GM21576 (cell line): ENCODE data around the gene DNAAF8.

ENCODE experiments used
- ATAC-seq: cut with Tn5 transposase; IDR thresholded peaks from one replicate; pipeline ENCODE4 v1.9.1; 2021; ENCODE audit warnings: mild to moderate bottlenecking, moderate library complexity; ENCODE audit not compliant: unreplicated experiment

Gene DNAAF8

GRCh38 chr16:4748682-4749411 lies 14.5 kb downstream of the DNAAF8 start:
- no peak for ATAC-seq

- ATAC-seq = no peak
Observed at GRCh38 chr16:4749700-4750257, 15.4 kb downstream of the DNAAF8 start.

GRCh38 chr16:4750896-4751295 lies 16.6 kb downstream of the DNAAF8 start:
- no peak for ATAC-seq

DNA sequence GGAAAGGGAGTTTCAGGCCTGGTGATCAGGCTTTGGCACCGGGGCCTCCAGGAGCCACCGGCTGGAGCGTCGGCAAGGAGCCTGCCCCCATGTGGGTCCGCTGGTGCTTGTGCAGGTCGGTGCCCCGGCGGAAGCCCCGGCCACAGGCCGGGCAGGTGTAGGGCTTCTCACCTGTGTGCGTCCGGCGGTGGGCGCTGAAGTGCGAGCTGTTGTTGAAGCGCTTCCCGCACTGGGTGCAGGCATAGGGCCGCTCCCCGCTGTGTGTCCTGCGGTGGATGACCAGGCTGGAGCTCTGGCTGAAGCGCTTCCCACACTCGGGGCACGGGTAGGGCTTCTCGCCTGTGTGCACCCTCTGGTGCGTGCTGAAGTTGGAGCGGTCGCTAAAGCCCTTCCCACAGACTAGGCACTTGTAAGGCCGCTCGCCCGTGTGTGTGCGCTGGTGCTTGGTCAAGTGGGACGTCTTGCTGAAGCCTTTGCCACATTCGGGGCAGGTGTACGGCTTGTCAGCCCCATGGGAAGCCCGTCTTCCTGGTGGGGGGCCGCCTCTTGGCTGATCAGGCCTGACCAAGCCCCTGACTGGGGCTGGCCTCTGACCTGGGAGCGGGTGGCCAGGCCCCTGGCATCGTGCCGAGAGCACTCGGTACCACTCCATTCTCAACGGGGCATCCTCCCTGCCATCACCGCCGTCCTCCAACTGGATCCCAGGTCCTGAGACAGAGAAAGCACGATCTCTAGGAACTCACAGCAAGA lies 18.2 kb downstream of the DNAAF8 start:
- ATAC-seq = no peak

- ATAC-seq = no peak
Observed at GRCh38 chr16:4753227-4753626, 18.9 kb downstream of the DNAAF8 start.

DNA sequence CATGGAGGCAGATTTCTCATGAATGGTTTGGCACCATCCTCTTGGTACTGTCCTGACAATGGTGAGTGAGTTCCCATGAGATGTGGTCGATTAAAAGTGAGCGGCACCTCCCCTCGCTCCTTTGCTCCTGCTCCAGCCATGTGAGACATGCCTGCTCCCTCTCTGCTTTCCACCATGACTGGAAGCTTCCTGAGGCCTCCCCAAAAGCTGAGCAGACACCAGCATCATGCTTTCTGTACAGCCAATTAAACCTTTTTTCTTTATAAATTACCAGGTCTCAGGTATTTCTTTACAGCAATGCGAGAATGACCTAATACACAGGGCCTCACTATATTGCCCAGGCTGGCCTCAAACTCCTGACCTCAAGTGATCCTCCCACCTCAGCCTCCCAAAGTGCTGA lies 20.5 kb downstream of the DNAAF8 start:
- no peak for ATAC-seq

- ATAC-seq = no peak
Observed at GRCh38 chr16:4755687-4756086, 21.4 kb downstream of the DNAAF8 start.

DNA sequence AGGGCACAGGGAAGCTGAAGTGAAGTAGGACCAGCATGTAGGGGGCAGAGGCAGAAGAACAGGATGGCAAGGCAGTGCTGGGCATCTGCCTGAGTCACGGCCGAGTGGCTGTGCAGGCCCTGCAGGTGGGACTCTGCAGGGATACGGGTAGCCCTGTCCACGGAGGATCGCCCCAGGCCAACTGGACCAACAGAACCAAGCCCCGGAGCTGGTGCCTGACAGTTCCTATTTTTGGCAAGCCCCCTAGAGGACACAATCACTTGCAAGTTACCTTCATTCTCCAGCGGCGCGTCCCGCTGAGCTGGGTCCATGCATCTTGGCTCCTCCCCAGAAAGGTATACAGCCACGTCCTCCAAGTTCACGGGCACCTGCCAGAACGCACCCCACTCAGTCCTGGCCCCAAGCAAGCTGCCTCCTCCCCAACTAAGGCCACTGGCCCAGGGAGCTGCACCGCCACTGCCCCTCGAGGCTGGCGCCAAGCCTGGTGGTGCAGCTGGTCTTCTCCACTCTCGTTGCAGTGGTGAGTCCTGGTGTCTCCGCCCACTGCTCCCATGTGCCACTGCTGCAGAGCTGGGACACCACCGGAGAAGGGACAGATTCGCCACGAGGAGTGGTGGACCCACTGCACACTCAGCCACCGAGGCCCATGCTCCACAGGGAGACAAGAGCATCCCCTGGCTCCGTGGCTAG lies 26.0 kb downstream of the DNAAF8 start:
- no peak for ATAC-seq

GRCh38 chr16:4762205-4762604 lies 27.9 kb downstream of the DNAAF8 start:
- no peak for ATAC-seq

- ATAC-seq = no peak
Observed at GRCh38 chr16:4763791-4764190, 29.5 kb downstream of the DNAAF8 start.

GRCh38 chr16:4765511-4766474 lies 31.5 kb downstream of the DNAAF8 start:
- ATAC-seq = no peak

DNA sequence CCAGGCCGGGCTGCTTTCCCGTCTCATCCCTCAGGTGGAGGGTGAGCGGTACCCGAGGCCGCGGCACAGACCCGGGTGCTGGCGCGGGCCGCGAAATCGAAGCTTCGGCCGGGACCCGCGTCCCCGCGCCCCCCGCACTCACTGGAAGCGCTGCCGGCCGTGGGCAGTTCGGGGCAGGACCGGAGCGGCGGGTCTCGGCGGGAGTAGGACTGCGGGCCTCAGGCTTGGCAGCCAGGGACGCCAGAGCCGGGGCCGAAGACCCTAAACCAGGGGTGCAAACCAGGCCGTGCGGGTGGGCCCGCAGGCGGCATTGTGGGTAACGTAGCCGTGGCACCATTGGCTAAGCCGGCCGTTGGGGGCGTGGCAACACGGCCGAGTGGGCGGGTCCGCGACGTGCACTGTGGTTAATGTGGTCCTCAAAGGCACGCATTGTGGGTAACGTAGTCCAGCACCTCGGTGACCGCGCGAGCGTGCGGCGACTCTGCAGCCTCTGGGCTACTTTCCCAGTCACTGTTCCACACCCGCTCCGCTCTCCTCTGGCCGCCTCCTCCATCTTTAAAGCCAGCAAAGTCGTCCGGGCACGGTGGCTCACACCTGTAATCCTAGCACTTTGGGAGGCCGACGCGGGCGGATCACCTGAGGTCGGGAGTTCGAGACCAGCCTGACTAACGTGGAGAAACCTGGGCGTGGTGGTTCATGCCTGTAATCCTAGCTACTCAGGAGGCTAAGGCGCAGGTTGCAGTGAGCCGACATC lies 32.7 kb downstream of the DNAAF8 start, which contains the start of gene ZNF500:
ZNF500 (minus strand) TSS at position 288 of the 754 bp plus-strand sequence. CDS start 1,184 bp downstream, outside the sequence.
- peak; percentile 87 for ATAC-seq

DNA sequence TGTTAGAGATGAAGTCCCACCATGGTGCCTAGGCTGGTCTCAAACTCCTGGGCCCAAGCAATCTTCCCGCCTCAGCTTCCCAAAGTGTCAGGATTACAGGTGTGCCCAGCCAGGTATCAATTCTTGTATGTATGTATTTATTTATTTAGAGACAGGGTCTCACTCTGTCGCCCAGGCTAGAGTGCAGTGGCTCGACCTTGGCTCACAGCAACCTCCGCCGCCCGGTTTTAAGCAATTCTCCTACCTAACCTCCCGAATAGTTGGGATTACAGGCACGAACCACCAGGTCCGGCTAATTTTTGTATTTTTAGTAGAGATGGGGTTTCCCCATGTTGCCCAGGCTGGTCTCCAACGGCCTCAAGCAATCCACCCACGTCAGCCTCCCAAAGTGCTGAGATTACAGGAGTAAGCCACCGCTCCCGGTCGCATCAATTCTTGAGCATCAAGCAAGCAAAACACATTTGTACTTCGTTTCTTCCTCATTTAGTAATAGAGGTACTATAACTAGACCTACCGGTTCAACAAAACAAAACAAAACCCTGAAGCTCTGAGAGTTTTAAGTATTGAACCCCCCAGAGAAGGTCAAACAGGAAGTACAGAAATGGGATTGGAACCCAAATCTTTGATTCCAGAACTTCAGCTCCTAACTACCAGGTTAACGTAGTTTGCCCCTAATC lies 33.7 kb downstream of the DNAAF8 start:
- no peak for ATAC-seq

DNA sequence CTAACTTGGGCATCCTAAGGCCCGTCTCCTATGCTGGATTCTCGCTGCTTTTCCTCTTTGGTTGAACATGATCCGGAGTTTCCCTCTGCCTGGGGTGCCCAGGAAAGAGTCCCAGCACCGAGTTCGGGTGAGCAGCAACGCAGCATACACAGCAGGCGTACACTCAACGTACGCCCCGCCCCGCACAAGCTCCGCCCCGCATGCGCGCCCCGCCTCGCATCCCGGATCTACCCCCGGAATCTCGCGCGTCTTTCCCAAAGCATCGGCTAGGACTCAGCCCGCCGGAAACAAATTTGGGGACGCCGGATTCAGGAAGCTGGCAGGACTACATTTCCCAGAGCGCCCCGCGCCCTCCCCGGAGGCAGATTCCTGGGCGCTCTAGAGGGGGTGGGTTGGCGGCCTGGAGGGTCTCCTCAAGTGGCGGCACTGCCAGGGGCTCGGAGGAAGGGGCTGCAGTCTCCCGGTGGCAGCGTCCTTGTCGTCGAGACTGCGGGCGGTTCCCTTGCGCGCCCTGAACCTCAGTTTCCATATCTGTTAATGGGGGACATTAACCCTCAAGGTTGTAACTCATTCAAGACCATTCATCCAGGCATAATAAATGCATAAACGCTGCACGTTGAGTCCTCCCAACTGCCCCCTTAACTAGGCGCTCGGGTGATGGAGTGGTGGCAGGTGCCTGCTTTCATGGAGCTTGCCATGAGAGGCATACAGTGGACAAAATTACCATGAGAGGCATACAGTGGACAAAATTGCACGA lies 34.4 kb downstream of the DNAAF8 start:
- peak; percentile 47 for ATAC-seq

DNA sequence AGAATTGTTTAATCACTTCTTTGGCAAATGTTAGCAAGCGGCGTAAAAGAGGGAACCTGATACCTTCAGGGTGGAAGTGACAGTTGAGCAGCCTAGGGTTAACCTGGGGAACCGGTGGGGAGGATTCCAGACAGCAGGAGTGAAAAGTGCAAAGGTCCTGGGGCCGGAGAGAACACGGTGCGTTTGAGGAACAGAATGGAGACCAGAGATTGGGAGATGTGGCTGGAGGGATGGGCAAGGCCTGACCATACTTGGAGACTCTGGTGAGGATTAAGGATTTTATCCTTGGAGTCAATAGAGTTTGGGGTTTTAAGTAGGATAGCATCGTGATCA lies 34.9 kb downstream of the DNAAF8 start:
- ATAC-seq = no peak

- no peak for ATAC-seq
Observed at GRCh38 chr16:4771646-4772045, 37.3 kb downstream of the DNAAF8 start.

- no peak for ATAC-seq
Observed at GRCh38 chr16:4772351-4772750, 38.0 kb downstream of the DNAAF8 start.

DNA sequence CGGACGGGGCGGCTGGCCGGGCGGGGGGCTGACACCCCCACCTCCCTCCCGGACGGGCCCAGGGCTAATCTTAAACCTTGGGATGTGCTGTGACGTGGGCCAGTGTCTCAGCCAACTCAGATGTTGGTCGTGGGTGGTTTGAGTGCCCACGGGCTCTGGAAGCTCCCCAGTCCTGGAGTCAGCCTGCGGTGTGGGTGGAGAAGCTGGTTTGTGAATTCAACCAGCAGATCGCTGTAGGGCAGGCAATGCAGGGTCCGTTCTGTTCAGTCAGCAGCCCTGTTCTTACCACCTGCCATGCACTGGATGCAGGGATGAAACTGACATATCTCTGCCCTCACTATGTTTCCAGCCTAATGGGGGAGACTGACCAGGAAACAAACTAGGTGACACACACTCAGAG lies 40.7 kb downstream of the DNAAF8 start:
- no peak for ATAC-seq
